ENCODE results near the gene SKOR2. TPM values are rescaled to one million over a fixed set of nuclear protein-coding genes. Genes with fewer than 3 reads are reported as not detected.

SKOR2 gene
- total and polyA plus RNA-seq, 2 of the 13 experiments (the other 11 are each of a cell fraction or from before 2014, with no cell fraction given) = not detected

DNA sequence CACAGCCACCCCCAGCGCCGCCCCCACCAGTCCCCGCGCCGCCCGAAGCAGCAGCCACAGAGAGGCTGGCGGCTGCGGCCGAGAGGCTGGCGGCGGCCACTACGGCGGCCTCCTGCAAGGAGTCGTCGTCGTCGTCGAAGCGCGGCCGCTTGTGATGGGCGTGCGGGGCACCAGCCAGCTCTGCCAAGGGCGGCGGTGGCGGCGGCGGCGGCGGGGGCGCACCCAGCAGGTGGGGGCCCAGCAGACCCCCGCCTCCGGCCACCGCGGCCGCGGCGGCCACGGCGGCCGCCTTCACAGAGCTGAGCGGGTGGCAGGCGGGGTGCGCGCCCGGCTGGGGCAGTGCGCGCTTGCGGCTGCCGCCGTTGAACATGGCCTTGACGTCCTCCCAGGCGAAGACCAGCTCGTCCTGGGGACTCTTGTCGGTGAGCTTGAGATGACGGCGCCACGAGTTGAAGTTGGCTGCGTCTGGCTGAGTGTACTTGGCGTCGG is 3.3 kb downstream of the SKOR2 start:
- intact Hi-C loops (cut with micrococcal nuclease; ENCODE audit: unreplicated experiment) = no loop called here
- no peaks in the 10 kb centered on the region for H3K79me2 ChIP-seq (ENCODE audit: insufficient read depth, low read length)
- H3K4me3 ChIP-seq (replicated peaks in 1 of 3; ENCODE audit: insufficient read depth in 1 of 3, low read depth in 2 of 3, low read length in 3 of 3) = no peak overlapping the region
- no peak overlapping the region for H3K27ac ChIP-seq (ENCODE audit: extremely low read length, insufficient read depth, low read length)
- ChIA-PET CTCF (ENCODE audit: low intra/inter-chr PET ratio, low total read pairs) (no interaction called here), POLR2A (no interaction called here)
- no TSS peak for BruUV-seq (replicated peaks)
- H4K20me1 ChIP-seq (ENCODE audit: insufficient read depth, low read length) = no peaks in the 10 kb centered on the region
- no peaks in the 10 kb centered on the region for H3K36me3 ChIP-seq (replicated peaks in 1 of 2; ENCODE audit: control insufficient read depth in 1 of 2, insufficient read depth in 2 of 2, low read length in 2 of 2)
- TF ChIP-seq POLR2AphosphoS5 (IDR thresholded peaks at IDR 0.05; ENCODE audit: low read depth, low read length) (no peak), TCF7L2 (IDR thresholded peaks at IDR 0.05; ENCODE audit: low read depth, low read length) (no peak), ZNF33A (CRISPR knock-in tag; IDR thresholded peaks at IDR 0.05; ENCODE audit: borderline replicate concordance) (no peak), ZNF562 (CRISPR knock-in tag; IDR thresholded peaks at IDR 0.05; ENCODE audit: borderline replicate concordance) (no peak), HNRNPL (IDR thresholded peaks at IDR 0.05; ENCODE audit: low read depth, low read length) (no peak), JUND (CRISPR knock-in tag; IDR thresholded peaks at IDR 0.05) (no peak), TCF7 (IDR thresholded peaks at IDR 0.05; ENCODE audit: low read depth) (no peak), RFX5 (IDR thresholded peaks at IDR 0.05; ENCODE audit: low read depth, low read length) (no peak), ZSCAN9 (CRISPR knock-in tag; IDR thresholded peaks at IDR 0.05; ENCODE audit: borderline replicate concordance) (no peak), ELF4 (CRISPR knock-in tag; IDR thresholded peaks at IDR 0.05; ENCODE audit: borderline replicate concordance) (no peak), ZFAT (CRISPR knock-in tag; conservative IDR thresholded peaks at IDR 0.05) (no peak), POGK (CRISPR knock-in tag; conservative IDR thresholded peaks at IDR 0.05) (no peak), KLF12 (CRISPR knock-in tag; IDR thresholded peaks at IDR 0.05; ENCODE audit: borderline replicate concordance) (no peak), ZNF749 (CRISPR knock-in tag; IDR thresholded peaks at IDR 0.05; ENCODE audit: borderline replicate concordance) (no peak), CC2D1A (CRISPR knock-in tag; IDR thresholded peaks at IDR 0.05) (no peak), ZBTB8A (CRISPR knock-in tag; IDR thresholded peaks at IDR 0.05; ENCODE audit: borderline replicate concordance, low read depth) (no peak), SRF (IDR thresholded peaks at IDR 0.05; ENCODE audit: low read depth, low read length) (no peak), ZNF781 (CRISPR knock-in tag; IDR thresholded peaks at IDR 0.05; ENCODE audit: borderline replicate concordance, not compliant biosample characterization) (no peak), ZNF576 (CRISPR knock-in tag; IDR thresholded peaks at IDR 0.05) (no peak), SMYD3 (CRISPR knock-in tag; IDR thresholded peaks at IDR 0.05) (no peak)
- H2AFZ ChIP-seq (ENCODE audit: low read length) = no peak overlapping the region
- ATAC-seq (no peak), DNase-seq (ENCODE audit: low spot score) (no peak), FAIRE-seq (no peak)
- H3K9me3 ChIP-seq (ENCODE audit: low read length) = no peaks in the 10 kb centered on the region
- in situ Hi-C loops (cut with HindIII; ENCODE audit: extremely low pct_ligation_motif_present, low pct_unique_long_range_greater_than_20kb) = no loop called here
- WGBS (ENCODE audit: low lambda C conversion rate) = 86% methylated on average over 19 of the region's 61 CpGs
- H3K9ac ChIP-seq (ENCODE audit: insufficient read depth, low read depth, low read length) = no peak overlapping the region
- H3K4me1 ChIP-seq (ENCODE audit: insufficient read depth, low read length) = no peaks in the 10 kb centered on the region
- no peak overlapping the region for H3K4me2 ChIP-seq (ENCODE audit: low read depth, low read length)
- peaks cover 0 to 16% of the 10 kb centered on the region in 2 experiments; a peak in 3 of 5 replicates for H3K27me3 ChIP-seq (ENCODE audit: control insufficient read depth in 1 of 2, insufficient read depth in 2 of 2, low read length in 2 of 2)

Data from HepG2 (cell line).